AG04450 (cell line): ENCODE results near the gene CIRBP. TPM values are rescaled to one million over a fixed set of nuclear protein-coding genes. Genes with fewer than 3 reads are reported as not detected.

Source experiments
- CTCF ChIA-PET: fragments of 300-600, 350-600 bp; formaldehyde crosslinking; extraction: SDS; loops from one replicate; lab custom pipeline; 2022; ENCODE audit warnings: antibody characterized with exemption, inconsistent platforms; lab: Charles Lee
- POLR2A ChIA-PET: fragments of 350-600 bp; formaldehyde crosslinking; extraction: SDS; loops from one replicate; lab custom pipeline; 2021; ENCODE audit warnings: antibody characterized with exemption, inconsistent platforms; lab: Yijun Ruan, JAX
- DNase-seq: peaks from one replicate; pipeline ENCODE4 v3.0.0-alpha.2; 2011; ENCODE audit warnings: low read depth, low spot score
- H3K27ac ChIP-seq: one replicate; pipeline ENCODE4 v1.5.1; 2012; ENCODE audit warnings: low read depth, low read length, control low read depth
- H3K27me3 ChIP-seq: one replicate; pipeline ENCODE4 v1.6.0; 2012; ENCODE audit warnings: low read length; ENCODE audit not compliant: control insufficient read depth, insufficient read depth
- H3K4me3 ChIP-seq: 2 replicates; pipeline ENCODE4 v1.5.1; 2011; ENCODE audit warnings: mild to moderate bottlenecking, low read depth, low read length, control low read depth
- H3K9me3 ChIP-seq: 2 replicates; pipeline ENCODE4 v1.5.1; 2012; ENCODE audit warnings: low read length; ENCODE audit not compliant: control insufficient read depth, insufficient read depth
- CTCF ChIP-seq: IDR thresholded peaks from 2 replicates; pipeline ENCODE4 v1.5.1; 2011; ENCODE audit warnings: low read depth, low read length, control low read depth, inconsistent platforms
- polyA plus RNA-seq: library from polyadenylated mRNA; depleted of rRNA; stranded (reverse); fragments of >200 nt; gene quantifications from 2 replicates; pipeline ENCODE4 v1.2.3, GENCODE V29; 2011

The CIRBP gene
- polyA plus RNA-seq, 1 experiment = 269 TPM

GRCh38 chr19:1285737-1286360 lies 16.7 kb downstream of the CIRBP start, which contains the start of gene EFNA2:
Gene EFNA2, plus strand, starts transcription at chr19:1285873. Its CDS starts 296 bp downstream, at chr19:1286169.
- no peak for DNase-seq
- CTCF ChIA-PET = no interaction called here
- H3K27me3 ChIP-seq = peaks cover 50% of the 10 kb centered on the region
- H3K27ac ChIP-seq = no peak within 1 kb of the TSS
- POLR2A ChIA-PET = no interaction called here
- H3K9me3 ChIP-seq = no peaks in the 10 kb centered on the region; the same call in 1 of the 2 replicates
- H3K4me3 ChIP-seq = no peak within 1 kb of the TSS; the same call in 1 of the 2 replicates
- no peak for TF ChIP-seq CTCF

DNA sequence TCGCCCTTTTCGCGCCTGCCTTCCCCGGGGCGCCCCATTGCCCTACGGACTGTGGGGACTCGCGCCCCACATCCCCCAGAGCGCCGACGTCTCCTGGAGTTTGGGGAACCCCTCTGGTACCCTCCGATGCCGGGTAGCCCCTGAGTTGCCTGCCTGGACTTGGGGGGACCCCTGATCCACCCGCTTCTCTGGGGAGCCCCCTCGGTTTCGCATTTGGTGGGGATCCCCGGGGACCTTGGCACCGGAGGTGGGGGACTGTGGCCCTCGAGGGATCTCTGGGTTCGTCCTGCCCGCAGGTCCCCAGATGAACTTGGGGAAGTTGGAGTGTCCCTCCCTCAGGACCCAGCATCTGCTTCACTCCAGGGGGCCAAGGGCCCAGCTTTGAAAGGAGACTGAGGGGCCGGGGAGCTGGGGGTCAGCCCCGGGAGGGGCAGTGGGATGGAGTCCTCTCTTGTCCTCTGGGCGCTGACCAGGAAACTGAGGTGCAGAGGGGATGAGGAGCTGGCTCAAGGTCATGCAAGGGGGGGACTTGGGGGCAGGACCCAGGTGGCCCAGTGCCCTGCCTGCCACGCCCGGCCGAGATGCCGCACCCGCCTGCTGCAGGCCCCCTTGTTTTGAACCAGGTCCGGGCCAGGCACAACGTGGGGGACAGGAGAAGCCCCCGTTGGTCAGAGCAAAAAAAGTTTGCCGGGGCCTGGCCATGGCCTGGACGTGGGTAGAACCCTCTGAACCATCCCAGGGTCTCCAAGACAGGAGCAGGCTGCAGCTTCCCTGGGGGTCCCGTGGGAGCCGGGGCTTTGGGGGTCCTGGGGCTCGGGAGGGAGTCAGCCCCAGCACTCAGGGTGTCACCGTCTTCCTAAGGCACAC lies 17.6 kb downstream of the CIRBP start:
- H3K4me3 ChIP-seq = no peak overlapping the region
- no peak overlapping the region for H3K27ac ChIP-seq
- DNase-seq = no peak
- peaks cover 50% of the 10 kb centered on the region for H3K27me3 ChIP-seq
- H3K9me3 ChIP-seq = no peaks in the 10 kb centered on the region; the same call in 1 of the 2 replicates
- CTCF ChIA-PET = no interaction called here
- TF ChIP-seq CTCF = no peak
- POLR2A ChIA-PET = no interaction called here

DNA sequence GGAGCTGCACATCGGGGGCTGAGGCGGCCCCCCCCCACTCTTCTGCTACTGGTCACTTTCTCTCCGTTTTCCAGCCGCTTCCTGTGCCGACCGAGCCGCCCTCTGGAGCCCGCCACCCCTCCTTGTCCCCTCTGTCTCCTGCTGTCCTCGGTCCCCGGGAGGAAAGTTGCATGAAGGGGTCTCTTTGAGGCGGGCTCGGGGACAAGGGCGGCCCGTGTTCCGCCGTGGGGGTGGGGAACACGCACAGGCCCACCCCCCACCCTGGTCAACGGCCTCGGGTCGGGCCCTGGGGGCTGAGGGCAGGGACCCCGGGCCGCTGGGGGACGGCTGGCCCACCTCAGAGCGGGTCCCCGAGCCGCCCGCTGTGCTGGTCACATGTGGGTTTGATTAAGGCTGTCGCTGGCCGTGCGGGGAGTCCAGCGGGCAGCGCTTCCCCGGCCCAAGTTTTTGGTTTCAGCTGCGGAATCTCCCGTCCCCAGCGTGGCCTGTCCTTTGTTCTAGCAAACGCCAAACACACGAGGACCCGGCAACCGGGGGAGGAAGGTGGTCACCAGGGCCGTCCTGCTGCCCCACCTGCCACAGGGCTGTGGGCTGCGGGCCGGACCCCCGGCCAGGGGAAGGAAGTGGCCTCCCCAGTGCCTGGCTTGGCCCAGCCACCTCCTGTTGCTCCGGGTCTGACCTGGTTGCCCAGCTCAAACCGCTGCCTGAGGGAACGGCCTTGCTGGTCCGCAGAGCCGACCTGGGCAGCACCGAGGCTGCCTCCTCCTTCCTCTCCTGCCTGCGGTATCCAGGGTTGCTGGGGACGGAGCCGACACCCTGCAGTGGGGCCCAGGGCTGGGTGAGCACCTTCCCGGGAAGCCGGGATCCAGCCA lies 18.5 kb downstream of the CIRBP start:
- H3K27ac ChIP-seq = no peak overlapping the region
- no peaks in the 10 kb centered on the region; the same call in 1 of the 2 replicates for H3K9me3 ChIP-seq
- ChIA-PET CTCF (no interaction called here), POLR2A (no interaction called here)
- no peak for TF ChIP-seq CTCF
- H3K27me3 ChIP-seq = peaks cover 53% of the 10 kb centered on the region
- no peak for DNase-seq
- H3K4me3 ChIP-seq = no peak overlapping the region

DNA sequence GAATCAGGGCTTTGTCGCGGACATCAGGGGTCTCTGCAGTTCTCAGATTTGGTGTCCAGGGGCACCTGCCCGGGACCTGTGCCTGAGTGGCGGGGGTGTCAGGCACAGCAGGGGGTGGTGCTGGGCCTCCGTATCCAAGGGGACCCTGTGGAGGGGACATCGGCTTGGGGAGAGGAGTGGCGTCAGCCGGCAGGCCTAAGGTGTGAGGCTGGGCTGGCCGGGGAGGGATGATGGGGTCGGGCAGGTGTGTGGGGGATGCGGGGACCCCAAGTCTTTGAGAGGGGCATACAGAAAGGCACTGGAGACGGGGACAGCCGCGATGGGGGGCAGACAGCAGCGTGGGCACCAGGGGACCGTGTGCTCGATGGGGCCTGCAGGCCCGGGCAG lies 19.1 kb downstream of the CIRBP start:
- ChIA-PET CTCF (no interaction called here), POLR2A (no interaction called here)
- no peak overlapping the region for H3K27ac ChIP-seq
- no peak for DNase-seq
- H3K4me3 ChIP-seq = no peak overlapping the region
- TF ChIP-seq CTCF = no peak
- peaks cover 50% of the 10 kb centered on the region for H3K27me3 ChIP-seq
- no peaks in the 10 kb centered on the region; the same call in 1 of the 2 replicates for H3K9me3 ChIP-seq
